Ramos (cell line): Measurements from ENCODE around the gene SKIL.

Source experiments
- in situ Hi-C: fragments of 300-500 bp; cut with MboI; formaldehyde crosslinking; loops from one replicate; pipeline ENCODE4 v1.14.3; 2022; ENCODE audit warnings: low sequenced_read_pairs; ENCODE audit not compliant: unreplicated experiment

SKIL gene

GRCh38 chr3:170346481-170347392, 10.8 kb upstream of the SKIL start:
- in situ Hi-C loops = no loop called here

- in situ Hi-C loops = loop anchor here (10.0 to 25.0 kb wide), 3 partner anchors 306 to 588 kb away; partner anchors contain the start of genes ACTRT3, MYNN and TERC
These were observed 6.8 kb upstream of the SKIL start for GRCh38 chr3:170350515-170351413.

- in situ Hi-C loops = loop anchor here (10.0 to 25.0 kb wide), 3 partner anchors 308 to 591 kb away; partner anchors contain the start of genes ACTRT3, MYNN and TERC
These were observed 4.6 kb upstream of the SKIL start for GRCh38 chr3:170352936-170353335.

GRCh38 chr3:170353485-170353884, 4.0 kb upstream of the SKIL start:
- in situ Hi-C loops = loop anchor here (10.0 to 25.0 kb wide), 3 partner anchors 309 to 591 kb away; partner anchors contain the start of genes ACTRT3, MYNN and TERC

GRCh38 chr3:170354760-170355159, 2.8 kb upstream of the SKIL start:
- in situ Hi-C loops = loop anchor here (10.0 to 25.0 kb wide), 3 partner anchors 310 to 592 kb away; partner anchors contain the start of genes ACTRT3, MYNN and TERC

- in situ Hi-C loops = loop anchor here (10.0 to 25.0 kb wide), 3 partner anchors 311 to 594 kb away; partner anchors contain the start of genes ACTRT3, MYNN and TERC
These were observed 1.5 kb upstream of the SKIL start for GRCh38 chr3:170355738-170356595.

- in situ Hi-C loops = loop anchor here (10.0 to 25.0 kb wide), 3 partner anchors 312 to 594 kb away; partner anchors contain the start of genes ACTRT3, MYNN and TERC
These were observed 829 bp upstream of the SKIL start for GRCh38 chr3:170356596-170357175.

- in situ Hi-C loops = loop anchor here (10.0 to 25.0 kb wide), 3 partner anchors 314 to 596 kb away; partner anchors contain the start of genes ACTRT3, MYNN and TERC
These were observed 811 bp downstream of the SKIL start for GRCh38 chr3:170358042-170359010.

GRCh38 chr3:170359178-170359704, 1.7 kb downstream of the SKIL start:
- in situ Hi-C loops = loop anchor here (10.0 to 25.0 kb wide), 3 partner anchors 314 to 597 kb away; partner anchors contain the start of genes ACTRT3, MYNN and TERC

- in situ Hi-C loops = loop anchor here (25.0 kb wide), 1 partner anchor 598 kb away; the partner anchor contains the start of genes ACTRT3, MYNN and TERC
These were observed 3.0 kb downstream of the SKIL start for GRCh38 chr3:170360466-170360865.

GRCh38 chr3:170360916-170361315, 3.4 kb downstream of the SKIL start:
- in situ Hi-C loops = loop anchor here (25.0 kb wide), 1 partner anchor 599 kb away; the partner anchor contains the start of genes ACTRT3, MYNN and TERC

- in situ Hi-C loops = loop anchor here (25.0 kb wide), 1 partner anchor 599 kb away; the partner anchor contains the start of genes ACTRT3, MYNN and TERC
These were observed 4.2 kb downstream of the SKIL start for GRCh38 chr3:170361711-170362110.

GRCh38 chr3:170363471-170363994, 6.0 kb downstream of the SKIL start:
- in situ Hi-C loops = loop anchor here (25.0 kb wide), 1 partner anchor 601 kb away; the partner anchor contains the start of genes ACTRT3, MYNN and TERC

- in situ Hi-C loops = loop anchor here (25.0 kb wide), 1 partner anchor 603 kb away; the partner anchor contains the start of genes ACTRT3, MYNN and TERC
These were observed 7.5 kb downstream of the SKIL start for GRCh38 chr3:170364965-170365364.

GRCh38 chr3:170367797-170368196, 10.3 kb downstream of the SKIL start:
- in situ Hi-C loops = loop anchor here (25.0 kb wide), 1 partner anchor 605 kb away; the partner anchor contains the start of genes ACTRT3, MYNN and TERC

GRCh38 chr3:170368921-170369320, 11.4 kb downstream of the SKIL start:
- in situ Hi-C loops = loop anchor here (25.0 kb wide), 1 partner anchor 607 kb away; the partner anchor contains the start of genes ACTRT3, MYNN and TERC
